CD4-positive, CD25-positive, alpha-beta regulatory T cell (primary cell): ENCODE data around the gene NUAK1. TPM values are rescaled to one million over a fixed set of nuclear protein-coding genes. Genes with fewer than 3 reads are reported as not detected.

ENCODE experiments used
- ATAC-seq, 2 donors: fragments of 150-1000 bp; cut with Tn5 transposase; one replicate each; pipeline ENCODE4 v1.10.0; 2021; ENCODE audit warnings: low read depth in 2 of 2, moderate number of reproducible peaks in 2 of 2, moderate library complexity in 1 of 2
- DNase-seq, 3 donors: peaks; one replicate each; pipeline versions ENCODE4 v3.0.0 to v3.0.0-alpha.2; 2012 to 2022; ENCODE audit warnings: mixed read lengths in 1 of 3
- H3K27ac ChIP-seq: one replicate; pipeline ENCODE4 v1.7.0; 2013; ENCODE audit warnings: mild to moderate bottlenecking, low read length; ENCODE audit not compliant: insufficient read depth, poor library complexity, severe bottlenecking
- H3K27me3 ChIP-seq: one replicate; pipeline ENCODE4 v1.7.0; 2013; ENCODE audit warnings: low read length; ENCODE audit not compliant: control insufficient read depth, insufficient read depth
- H3K36me3 ChIP-seq: one replicate; pipeline ENCODE4 v1.7.0; 2013; ENCODE audit warnings: mild to moderate bottlenecking, low read length, moderate library complexity; ENCODE audit not compliant: control insufficient read depth, insufficient read depth
- H3K4me1 ChIP-seq: 2 replicates; pipeline ENCODE4 v1.7.0; 2013; ENCODE audit warnings: mild to moderate bottlenecking, low read length; ENCODE audit not compliant: insufficient read depth, control insufficient read depth, poor library complexity, severe bottlenecking
- H3K4me3 ChIP-seq: one replicate; pipeline ENCODE4 v1.7.0; 2013; ENCODE audit warnings: low read depth, mild to moderate bottlenecking, low read length, moderate library complexity
- H3K9me3 ChIP-seq, 2 experiments: 1 replicate in 1 of 2; 2 replicates in 1 of 2; pipeline ENCODE4 v1.7.0; 2013; ENCODE audit warnings: low read length in 2 of 2, mild to moderate bottlenecking in 1 of 2, moderate library complexity in 1 of 2; ENCODE audit not compliant: control insufficient read depth in 2 of 2
- H3K27ac Mint-ChIP-seq, 3 donors: one replicate each; pipeline ENCODE4 v1.8.0; 2020 to 2022; ENCODE audit warnings: mild to moderate bottlenecking in 3 of 3, mixed read lengths in 3 of 3, moderate library complexity in 2 of 3
- H3K27me3 Mint-ChIP-seq: one replicate; pipeline ENCODE4 v1.8.0; 2022; ENCODE audit warnings: mild to moderate bottlenecking, mixed read lengths
- H3K36me3 Mint-ChIP-seq: one replicate; pipeline ENCODE4 v1.8.0; 2020; ENCODE audit warnings: mixed read lengths
- H3K4me1 Mint-ChIP-seq, 4 donors: one replicate each; pipeline ENCODE4 v1.8.0; 2020 to 2022; ENCODE audit warnings: mixed read lengths in 4 of 4, mild to moderate bottlenecking in 1 of 4
- H3K4me3 Mint-ChIP-seq, 4 donors: one replicate each; pipeline ENCODE4 v1.8.0; 2020 to 2022; ENCODE audit warnings: mild to moderate bottlenecking in 4 of 4, mixed read lengths in 4 of 4, moderate library complexity in 3 of 4
- H3K9me3 Mint-ChIP-seq, 7 donors: one replicate each; pipeline ENCODE4 v1.8.0; 2020 to 2022; ENCODE audit warnings: mixed read lengths in 7 of 7, mild to moderate bottlenecking in 3 of 7, moderate library complexity in 2 of 7
- polyA plus RNA-seq, 4 donors: library from polyadenylated mRNA; unstranded; fragments of 300-500 nt; fragmentation: Illumina TruSeq; gene quantifications; one replicate each; pipeline ENCODE4 v1.2.3, GENCODE V29; 2021
- total RNA-seq: library from RNA; stranded (reverse); gene quantifications from one replicate; pipeline ENCODE4 v1.2.3, GENCODE V29; 2022

Gene NUAK1
- total and polyA plus RNA-seq, 5 donors from 2014 or later, result not detected

- no peaks in the 10 kb centered on the region for H3K36me3 ChIP-seq
- Mint-ChIP-seq H3K9me3 (peaks cover 0 to 5% (median 0%) of the 10 kb centered on the region in 7 donors), H3K27ac (no peak overlapping the region), H3K27me3 (no peaks in the 10 kb centered on the region), H3K4me1 (no peaks in the 10 kb centered on the region), H3K36me3 (no peaks in the 10 kb centered on the region), H3K4me3 (no peak overlapping the region)
- no peak overlapping the region for H3K4me3 ChIP-seq
- DNase-seq, result no peak
- no peak overlapping the region for H3K27ac ChIP-seq
- no peaks in the 10 kb centered on the region for H3K4me1 ChIP-seq
- no peaks in the 10 kb centered on the region for H3K9me3 ChIP-seq
- no peaks in the 10 kb centered on the region for H3K27me3 ChIP-seq
- no peak for ATAC-seq
Measured at GRCh38 chr12:106034316-106034715, 104.4 kb downstream of the NUAK1 start.

GRCh38 chr12:106033161-106033675 is 105.5 kb downstream of the NUAK1 start:
- H3K36me3 ChIP-seq, result no peaks in the 10 kb centered on the region
- H3K27me3 Mint-ChIP-seq, result no peaks in the 10 kb centered on the region
- DNase-seq (no peak), ATAC-seq (no peak)
- no peak overlapping the region for H3K27ac ChIP-seq
- H3K4me3 ChIP-seq, result no peak overlapping the region
- H3K9me3 ChIP-seq, result no peaks in the 10 kb centered on the region
- no peaks in the 10 kb centered on the region for H3K36me3 Mint-ChIP-seq
- no peaks in the 10 kb centered on the region for H3K4me1 ChIP-seq
- H3K27ac Mint-ChIP-seq, result no peak overlapping the region
- H3K27me3 ChIP-seq, result no peaks in the 10 kb centered on the region
- no peak overlapping the region for H3K4me3 Mint-ChIP-seq
- peaks cover 0 to 4% (median 0%) of the 10 kb centered on the region in 7 donors for H3K9me3 Mint-ChIP-seq
- no peaks in the 10 kb centered on the region for H3K4me1 Mint-ChIP-seq

GRCh38 chr12:106032623-106032925 is 106.2 kb downstream of the NUAK1 start:
- H3K4me1 ChIP-seq, result no peaks in the 10 kb centered on the region
- H3K27me3 ChIP-seq, result no peaks in the 10 kb centered on the region
- Mint-ChIP-seq H3K27ac (no peak overlapping the region), H3K9me3 (peaks cover 0 to 3% (median 0%) of the 10 kb centered on the region in 7 donors), H3K36me3 (no peaks in the 10 kb centered on the region), H3K27me3 (no peaks in the 10 kb centered on the region), H3K4me3 (no peak overlapping the region), H3K4me1 (no peaks in the 10 kb centered on the region)
- no peak for ATAC-seq
- no peaks in the 10 kb centered on the region for H3K36me3 ChIP-seq
- H3K4me3 ChIP-seq, result no peak overlapping the region
- H3K9me3 ChIP-seq, result no peaks in the 10 kb centered on the region
- DNase-seq, result no peak
- H3K27ac ChIP-seq, result no peak overlapping the region

GRCh38 chr12:106031761-106032622 is 106.8 kb downstream of the NUAK1 start:
- Mint-ChIP-seq H3K27ac (no peak overlapping the region), H3K36me3 (no peaks in the 10 kb centered on the region), H3K4me3 (no peak overlapping the region), H3K27me3 (no peaks in the 10 kb centered on the region), H3K9me3 (peaks cover 0 to 3% (median 0%) of the 10 kb centered on the region in 7 donors), H3K4me1 (no peaks in the 10 kb centered on the region)
- DNase-seq, result no peak
- no peaks in the 10 kb centered on the region for H3K27me3 ChIP-seq
- no peaks in the 10 kb centered on the region for H3K9me3 ChIP-seq
- no peaks in the 10 kb centered on the region for H3K36me3 ChIP-seq
- ATAC-seq, result no peak
- no peaks in the 10 kb centered on the region for H3K4me1 ChIP-seq
- no peak overlapping the region for H3K4me3 ChIP-seq
- H3K27ac ChIP-seq, result no peak overlapping the region

GRCh38 chr12:106030210-106031071 is 108.3 kb downstream of the NUAK1 start:
- Mint-ChIP-seq H3K36me3 (no peaks in the 10 kb centered on the region), H3K27ac (no peak overlapping the region), H3K27me3 (no peaks in the 10 kb centered on the region), H3K9me3 (peaks cover 0 to 3% (median 0%) of the 10 kb centered on the region in 7 donors), H3K4me3 (no peak overlapping the region), H3K4me1 (no peaks in the 10 kb centered on the region)
- H3K4me1 ChIP-seq, result no peaks in the 10 kb centered on the region
- H3K27ac ChIP-seq, result no peak overlapping the region
- no peaks in the 10 kb centered on the region for H3K27me3 ChIP-seq
- no peaks in the 10 kb centered on the region for H3K36me3 ChIP-seq
- ATAC-seq (no peak), DNase-seq (no peak)
- H3K9me3 ChIP-seq, result no peaks in the 10 kb centered on the region
- no peak overlapping the region for H3K4me3 ChIP-seq

GRCh38 chr12:106029532-106029931 is 109.2 kb downstream of the NUAK1 start:
- no peak overlapping the region for H3K27ac Mint-ChIP-seq
- Histone ChIP-seq H3K36me3 (no peaks in the 10 kb centered on the region), H3K4me3 (no peak overlapping the region), H3K27ac (no peak overlapping the region), H3K27me3 (no peaks in the 10 kb centered on the region), H3K4me1 (no peaks in the 10 kb centered on the region), H3K9me3 (no peaks in the 10 kb centered on the region)
- no peaks in the 10 kb centered on the region for H3K36me3 Mint-ChIP-seq
- H3K27me3 Mint-ChIP-seq, result no peaks in the 10 kb centered on the region
- ATAC-seq, result no peak
- H3K9me3 Mint-ChIP-seq, result peaks cover 0 to 3% (median 0%) of the 10 kb centered on the region in 7 donors
- H3K4me1 Mint-ChIP-seq, result no peaks in the 10 kb centered on the region
- H3K4me3 Mint-ChIP-seq, result no peak overlapping the region
- no peak for DNase-seq

GRCh38 chr12:106027911-106028310 is 110.8 kb downstream of the NUAK1 start:
- Mint-ChIP-seq H3K4me1 (no peaks in the 10 kb centered on the region), H3K4me3 (no peak overlapping the region)
- no peak overlapping the region for H3K4me3 ChIP-seq

More at GRCh38 chr12:106027911-106028310, 110.8 kb downstream of the NUAK1 start:
- Histone ChIP-seq H3K27ac (no peak overlapping the region), H3K27me3 (no peaks in the 10 kb centered on the region), H3K36me3 (no peaks in the 10 kb centered on the region), H3K4me1 (no peaks in the 10 kb centered on the region), H3K9me3 (no peaks in the 10 kb centered on the region)
- H3K9me3 Mint-ChIP-seq, result peaks cover 0 to 3% (median 0%) of the 10 kb centered on the region in 7 donors
- DNase-seq, result no peak
- H3K27me3 Mint-ChIP-seq, result no peaks in the 10 kb centered on the region
- H3K36me3 Mint-ChIP-seq, result no peaks in the 10 kb centered on the region
- no peak for ATAC-seq
- no peak overlapping the region for H3K27ac Mint-ChIP-seq
